ENCODE measurements around the gene NFKBIB.

The NFKBIB gene

DNA sequence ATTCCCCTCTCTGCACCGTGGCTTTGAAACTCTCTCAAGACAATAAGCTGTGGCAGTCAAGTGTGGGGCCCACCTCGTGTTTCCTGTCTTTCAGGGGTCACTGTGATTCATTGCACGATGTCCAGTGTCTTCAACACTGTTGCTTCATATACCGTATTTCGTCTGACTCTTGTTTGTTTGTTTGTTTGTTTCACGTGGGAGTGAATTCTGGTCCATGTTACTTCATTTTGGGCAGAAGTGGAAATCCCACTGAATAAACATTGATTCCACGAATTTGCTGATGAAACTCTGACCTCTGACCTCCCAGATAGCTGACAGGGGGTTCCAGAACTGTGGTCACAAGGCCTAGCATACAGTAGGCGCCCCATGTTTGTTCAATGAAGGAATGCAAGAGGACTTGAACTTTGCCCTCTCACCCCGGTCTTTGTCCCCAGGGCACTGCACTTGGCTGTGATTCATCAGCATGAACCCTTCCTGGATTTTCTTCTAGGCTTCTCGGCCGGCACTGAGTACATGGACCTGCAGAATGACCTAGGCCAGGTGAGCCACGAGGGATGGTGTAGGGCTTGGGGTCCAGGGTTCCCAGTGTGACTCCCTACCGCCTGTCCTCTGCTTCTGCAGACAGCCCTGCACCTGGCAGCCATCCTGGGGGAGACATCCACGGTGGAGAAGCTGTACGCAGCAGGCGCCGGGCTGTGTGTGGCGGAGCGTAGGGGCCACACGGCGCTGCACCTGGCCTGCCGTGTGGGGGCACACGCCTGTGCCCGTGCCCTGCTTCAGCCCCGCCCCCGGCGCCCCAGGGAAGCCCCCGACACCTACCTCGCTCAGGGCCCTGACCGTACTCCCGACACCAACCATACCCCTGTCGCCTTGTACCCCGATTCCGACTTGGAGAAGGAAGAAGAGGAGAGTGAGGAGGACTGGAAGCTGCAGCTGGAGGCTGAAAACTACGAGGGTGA is 5.1 kb downstream of the NFKBIB start:
- no peak for DNase-seq (ENCODE audit: low spot score)

DNA sequence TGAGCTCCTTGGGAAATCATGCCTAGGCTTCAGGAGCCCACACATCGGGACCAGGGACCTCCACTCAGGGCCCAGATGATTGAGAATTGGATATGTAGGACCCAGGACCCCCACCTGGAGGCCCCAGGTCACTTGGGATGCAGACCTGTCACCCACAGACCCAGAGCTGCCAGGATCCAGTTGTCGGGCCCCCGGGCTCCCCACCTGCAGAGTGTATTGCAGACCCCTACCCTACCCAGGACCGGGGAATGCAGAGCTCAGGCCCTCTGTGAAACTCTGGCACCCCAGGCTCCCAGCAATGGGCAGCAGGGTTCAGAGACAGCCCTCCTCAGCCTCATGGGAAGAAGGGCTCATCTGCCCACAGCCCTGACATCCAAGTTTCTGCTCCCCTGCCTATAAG is 5.9 kb downstream of the NFKBIB start:
- DNase-seq (ENCODE audit: low spot score), result no peak

DNA sequence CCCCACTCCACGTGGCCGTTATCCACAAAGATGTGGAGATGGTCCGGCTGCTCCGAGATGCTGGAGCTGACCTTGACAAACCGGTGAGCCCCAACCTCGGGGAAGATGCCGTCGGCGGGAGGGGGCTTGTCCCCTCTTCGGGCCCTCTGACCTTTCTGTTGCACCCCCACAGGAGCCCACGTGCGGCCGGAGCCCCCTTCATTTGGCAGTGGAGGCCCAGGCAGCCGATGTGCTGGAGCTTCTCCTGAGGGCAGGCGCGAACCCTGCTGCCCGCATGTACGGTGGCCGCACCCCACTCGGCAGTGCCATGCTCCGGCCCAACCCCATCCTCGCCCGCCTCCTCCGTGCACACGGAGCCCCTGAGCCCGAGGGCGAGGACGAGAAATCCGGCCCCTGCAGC is 7.5 kb downstream of the NFKBIB start:
- DNase-seq (ENCODE audit: low spot score), result no peak

DNA sequence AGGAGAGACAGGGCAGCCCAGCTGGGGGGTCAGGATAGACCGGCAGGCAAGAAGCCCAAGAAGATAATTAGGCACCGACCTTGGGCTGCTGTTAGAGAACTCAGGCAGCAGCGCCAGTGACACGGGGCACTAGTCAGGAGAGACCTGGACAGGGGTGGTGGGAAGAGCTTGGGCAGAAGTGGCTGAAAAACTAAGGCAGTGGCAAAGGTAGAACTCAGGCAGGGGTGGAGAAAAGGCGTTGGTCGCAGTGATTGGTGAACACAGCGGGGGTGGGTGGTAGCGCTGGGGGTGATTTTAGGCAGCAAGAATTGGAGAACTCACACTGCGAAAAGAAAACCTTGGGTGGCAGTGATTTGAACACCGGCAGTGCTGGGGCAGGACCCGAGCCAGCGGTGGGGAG is 7.9 kb downstream of the NFKBIB start:
- no peak for DNase-seq (ENCODE audit: low spot score)

DNA sequence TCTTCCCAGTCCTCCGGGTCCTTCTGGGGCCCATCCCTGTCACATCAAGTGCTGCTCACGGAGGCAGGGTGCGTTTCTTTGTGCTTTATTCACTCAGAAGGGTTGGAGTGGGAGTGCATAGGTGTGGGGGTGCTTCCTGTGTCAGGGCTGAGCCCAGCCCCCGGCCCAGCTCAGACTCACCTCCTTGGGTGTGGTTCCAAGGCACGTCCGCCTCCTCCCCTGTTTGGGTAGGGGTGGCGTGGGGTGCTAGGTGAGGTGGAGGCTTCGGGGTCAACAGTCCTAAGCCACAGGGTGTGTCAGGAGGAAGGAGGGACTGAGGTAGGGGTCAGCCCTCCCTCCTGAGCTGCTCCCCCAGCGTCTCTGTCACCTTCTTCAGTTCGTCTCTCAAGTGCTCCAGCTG is 9.1 kb downstream of the NFKBIB start:
- DNase-seq (ENCODE audit: low spot score), result no peak

DNA sequence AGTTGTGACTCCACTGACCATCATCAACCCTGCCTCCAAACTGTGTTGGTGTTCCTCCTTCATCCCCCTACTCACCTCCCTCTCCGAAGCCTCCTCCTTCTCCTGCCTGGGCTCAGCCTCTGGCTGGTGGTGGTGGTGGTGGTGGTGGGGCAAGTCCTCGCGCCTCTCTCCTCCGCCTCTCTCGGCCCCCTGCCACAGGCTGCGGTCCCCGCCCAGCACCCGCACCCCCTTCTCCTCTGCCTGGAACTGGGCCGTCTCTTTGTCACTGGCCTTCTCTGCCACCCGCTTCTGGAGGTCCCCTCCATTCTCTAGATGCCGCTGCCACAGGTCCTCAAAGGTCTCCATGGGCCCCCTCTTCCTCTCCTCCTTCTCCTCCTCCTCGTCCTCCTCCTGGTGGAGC is 10.7 kb downstream of the NFKBIB start:
- no peak for DNase-seq (ENCODE audit: low spot score)

DNA sequence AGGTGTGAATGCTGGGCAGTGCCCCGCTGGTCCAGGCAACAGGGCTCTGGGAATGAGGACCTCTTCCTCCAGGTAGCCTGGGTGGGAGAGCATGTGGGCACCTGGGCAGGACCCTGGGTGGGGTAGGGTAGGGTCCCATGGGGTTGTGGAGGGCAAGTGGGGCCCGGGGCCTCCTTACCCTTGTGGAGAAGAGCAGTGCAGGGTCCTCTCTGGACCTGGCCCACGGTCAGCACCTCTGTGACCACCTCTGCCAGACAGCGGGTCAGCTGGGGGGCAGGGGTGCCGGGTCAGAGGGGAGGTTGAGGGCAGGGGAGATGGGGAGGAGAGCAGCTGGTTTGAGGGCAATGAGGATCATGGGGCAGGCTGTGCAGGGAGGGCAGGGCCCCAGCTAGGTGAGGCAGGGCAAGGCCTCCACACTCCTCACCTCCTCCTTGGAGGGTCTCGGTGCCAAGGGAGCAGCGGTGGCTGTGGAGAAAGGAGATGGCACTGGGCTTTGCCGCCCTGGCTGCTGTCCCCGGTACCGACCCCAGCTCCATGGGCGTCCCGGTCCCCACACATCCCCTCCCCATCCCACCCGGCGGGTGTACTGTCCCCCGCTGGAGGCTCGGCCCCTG is 11.7 kb downstream of the NFKBIB start:
- DNase-seq (ENCODE audit: low spot score), result no peak

DNA sequence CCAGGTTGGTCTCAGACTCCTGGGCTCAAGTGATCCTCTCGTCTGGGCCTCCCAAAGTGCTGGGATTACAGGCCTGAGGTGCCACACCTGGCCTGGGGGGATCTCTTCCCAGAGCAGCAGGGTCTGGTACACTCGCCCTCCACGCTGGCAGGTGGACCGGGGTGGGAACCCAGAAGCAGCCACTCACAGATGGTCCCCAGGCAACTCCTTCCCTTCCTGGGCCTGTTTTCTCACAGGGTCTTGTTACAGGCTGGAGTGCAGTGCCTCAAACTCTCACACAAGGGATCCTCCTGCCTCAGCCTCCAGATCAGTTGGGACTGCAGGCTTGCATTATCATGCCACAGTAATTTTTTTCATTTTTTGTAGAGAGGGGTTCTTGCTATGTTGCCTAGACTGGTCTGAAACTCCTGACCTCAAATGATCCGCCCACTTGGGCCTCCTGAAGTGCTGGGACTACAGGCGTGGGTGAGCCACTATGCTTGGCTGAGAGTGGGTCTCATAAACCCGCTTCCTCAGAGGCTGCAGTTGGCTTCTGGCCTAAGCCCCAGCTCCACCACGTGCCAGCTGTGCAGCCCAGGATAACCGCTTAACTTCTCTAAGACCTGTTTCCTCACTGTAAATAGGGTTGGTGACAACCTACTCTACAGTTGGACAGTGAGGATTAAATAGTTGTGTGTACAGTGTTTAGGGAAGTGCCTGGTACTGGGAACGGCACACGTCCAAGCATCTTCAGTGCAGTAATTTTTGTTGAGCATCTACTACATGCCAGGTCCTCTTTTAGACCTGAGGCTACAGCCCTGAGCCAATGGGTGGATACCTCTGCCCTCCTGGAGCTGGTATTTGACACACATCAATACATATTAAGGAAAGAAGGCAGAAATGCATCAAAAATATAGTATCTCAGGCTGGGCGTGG is 13.1 kb downstream of the NFKBIB start:
- no peak for DNase-seq (ENCODE audit: low spot score)

DNA sequence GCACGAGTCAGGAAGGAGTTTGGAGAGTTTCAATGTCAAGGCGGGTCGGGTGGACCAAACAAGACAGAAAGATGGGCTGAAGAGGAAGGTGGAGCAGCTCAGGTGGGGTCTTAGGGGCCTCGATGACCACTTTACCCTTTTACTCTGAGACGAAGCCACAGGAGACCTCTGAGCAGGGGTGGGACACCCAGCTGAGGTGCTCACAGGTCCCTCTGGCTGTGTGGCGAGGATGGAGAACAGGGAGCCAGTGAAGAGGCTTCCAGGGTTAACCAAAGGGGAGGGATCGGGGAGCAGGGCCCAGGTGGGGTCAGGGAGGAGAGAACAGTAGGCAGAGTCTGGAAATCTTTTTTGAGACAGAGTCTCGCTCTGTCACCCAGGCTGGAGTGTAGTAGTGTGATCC is 14.2 kb downstream of the NFKBIB start:
- DNase-seq (ENCODE audit: low spot score), result no peak

DNA sequence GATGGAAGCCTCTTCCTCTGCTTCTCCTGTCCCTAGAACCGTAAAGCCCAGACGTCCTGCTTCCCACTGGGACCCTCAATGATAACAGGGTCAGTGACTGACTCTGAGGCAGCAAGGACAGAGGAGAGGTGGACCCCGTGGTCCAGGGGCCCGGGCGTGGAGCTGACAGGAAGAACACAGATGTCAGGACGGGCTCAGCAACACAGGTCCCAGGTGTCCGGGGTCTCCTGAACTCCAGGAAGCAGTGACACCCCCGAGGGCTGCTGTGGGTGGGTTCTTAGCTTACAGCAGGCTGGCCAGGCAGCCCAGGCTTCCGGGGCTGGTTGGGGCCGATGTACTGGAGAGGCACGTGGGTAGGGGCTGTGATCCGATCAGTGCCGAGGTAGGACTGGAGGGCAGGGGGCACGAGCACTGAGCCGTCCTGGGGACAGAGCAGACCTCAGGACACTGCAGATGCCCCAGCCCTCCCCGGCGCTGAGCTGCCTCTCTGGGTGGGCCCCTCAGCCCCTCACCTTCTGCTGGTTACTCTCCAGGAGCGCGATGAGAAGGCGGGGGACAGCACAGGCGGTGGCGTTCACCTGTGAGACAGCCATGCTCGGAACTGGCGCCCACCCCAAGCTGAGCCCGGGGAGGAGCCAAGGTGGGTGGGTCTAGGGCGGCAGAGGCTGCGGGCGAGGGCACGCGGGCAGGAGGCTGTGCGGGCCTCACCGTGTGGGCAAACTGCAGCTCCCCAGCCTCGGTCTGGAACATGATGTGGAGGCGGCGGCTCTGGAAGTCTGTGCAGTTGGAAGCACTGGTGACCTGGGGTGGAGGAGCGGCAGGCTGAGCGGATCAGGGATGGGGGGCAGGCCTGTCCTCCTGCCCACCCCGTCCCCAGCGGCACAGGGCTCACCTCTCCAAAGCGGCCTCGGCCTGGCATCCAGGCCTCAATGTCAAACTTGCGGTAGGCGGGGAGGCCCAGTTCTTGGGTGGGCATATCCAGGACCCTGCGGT is 15.9 kb downstream of the NFKBIB start:
- no peak for DNase-seq (ENCODE audit: low spot score)

DNA sequence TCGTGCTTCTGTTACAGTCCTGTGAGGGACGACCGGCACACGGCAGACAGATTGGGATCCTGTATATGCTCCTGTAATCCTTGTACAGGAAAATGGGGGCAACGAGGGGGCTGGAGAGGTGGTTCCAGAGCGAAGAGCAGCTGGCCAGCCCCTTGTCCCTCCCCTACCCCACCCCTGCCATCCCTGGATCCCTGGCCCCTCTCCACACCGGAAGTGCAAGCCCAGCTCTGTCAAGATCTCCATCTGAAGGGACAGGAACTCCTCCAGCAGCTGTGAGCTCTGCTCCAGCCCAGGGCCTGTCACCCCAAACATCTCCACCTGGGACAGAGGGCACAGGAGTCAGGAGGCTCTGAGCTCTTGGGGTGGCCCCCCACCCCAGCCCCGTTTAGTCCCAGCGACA is 17.7 kb downstream of the NFKBIB start:
- no peak for DNase-seq (ENCODE audit: low spot score)

DNA sequence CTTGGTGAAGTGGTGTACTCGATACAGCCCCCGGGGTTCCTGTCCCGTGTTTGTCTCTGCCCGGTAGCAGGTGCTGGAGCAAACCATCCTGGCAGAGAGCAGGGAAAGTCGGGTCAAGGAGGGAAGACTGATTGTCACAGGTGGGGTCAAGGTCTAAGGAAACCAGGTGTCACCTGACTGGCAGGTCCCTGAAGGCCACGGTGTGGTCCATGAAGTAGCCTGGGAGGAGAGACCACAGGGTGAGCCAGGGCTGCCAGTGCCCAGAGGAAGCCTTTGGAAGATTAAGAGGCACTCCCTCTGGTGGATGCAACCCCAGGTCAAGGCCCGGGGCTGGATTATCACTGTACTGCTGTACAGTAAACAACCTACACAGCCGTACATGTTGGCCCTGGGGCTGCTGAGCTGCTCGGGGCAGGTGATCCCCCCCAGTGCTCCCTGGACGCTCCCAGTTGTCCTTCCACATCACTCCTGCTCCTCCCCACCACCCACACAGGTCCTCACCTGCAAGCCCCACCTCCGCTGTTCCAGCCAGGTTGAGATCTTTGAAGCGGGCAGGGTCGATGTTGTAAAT is 18.2 kb downstream of the NFKBIB start:
- no peak for DNase-seq (ENCODE audit: low spot score)

DNA sequence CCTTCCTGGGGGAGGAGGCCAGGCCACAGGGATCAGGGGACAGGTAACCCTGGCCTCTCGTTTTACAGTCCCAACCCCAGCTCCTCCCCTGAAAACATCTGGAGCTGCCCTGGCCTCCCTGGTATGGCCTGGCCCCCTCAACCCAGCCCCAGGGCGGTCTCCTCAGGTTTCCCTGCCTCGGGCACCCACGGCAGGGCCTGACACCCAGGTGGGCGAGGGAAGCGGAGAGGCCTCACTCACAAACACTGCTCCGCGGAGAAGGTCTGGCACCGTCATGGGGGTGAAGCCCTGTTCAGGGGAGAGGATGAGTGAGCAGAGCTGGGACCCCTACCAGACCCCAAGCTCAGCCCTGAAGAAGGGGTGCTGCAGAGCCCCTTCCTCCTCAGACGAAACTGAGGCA is 18.8 kb downstream of the NFKBIB start:
- no peak for DNase-seq (ENCODE audit: low spot score)

DNA sequence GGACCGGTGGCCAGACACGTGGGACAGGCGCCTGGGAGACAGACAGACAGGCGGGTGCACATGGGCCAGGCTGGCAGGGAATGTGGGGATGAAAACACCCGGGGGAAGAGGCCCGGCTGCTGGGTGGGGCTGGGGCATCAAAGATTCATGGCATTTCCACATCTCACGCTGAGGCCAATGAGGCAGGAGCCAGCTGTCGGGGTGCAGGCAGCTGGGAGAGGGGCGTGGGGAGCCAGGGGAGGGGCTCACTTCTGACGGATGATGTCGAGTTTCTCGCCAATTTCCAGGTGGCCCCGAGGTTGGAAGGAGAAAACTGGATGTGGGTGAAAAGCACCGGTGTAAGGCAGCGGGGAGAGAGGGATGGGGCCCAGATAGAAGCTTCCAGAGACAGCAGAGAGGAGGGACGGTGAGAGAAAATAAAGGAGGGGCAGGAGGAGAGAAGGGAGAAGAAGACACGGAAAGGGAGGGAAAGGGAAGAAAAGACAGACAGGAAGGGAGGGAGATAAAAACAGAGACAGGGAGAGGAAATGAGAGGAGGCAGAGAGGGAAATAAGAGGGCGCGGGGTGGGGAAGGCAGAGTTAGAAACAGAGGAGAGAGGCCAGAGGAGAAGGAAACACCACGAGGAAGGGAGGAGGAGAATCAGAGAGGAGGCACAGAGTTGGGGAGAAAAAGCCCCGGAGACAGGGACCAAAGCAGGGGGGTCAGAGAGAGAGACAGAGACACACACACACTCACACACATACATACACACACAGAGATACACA is 20.2 kb downstream of the NFKBIB start:
- DNase-seq (ENCODE audit: low spot score), result no peak

DNA sequence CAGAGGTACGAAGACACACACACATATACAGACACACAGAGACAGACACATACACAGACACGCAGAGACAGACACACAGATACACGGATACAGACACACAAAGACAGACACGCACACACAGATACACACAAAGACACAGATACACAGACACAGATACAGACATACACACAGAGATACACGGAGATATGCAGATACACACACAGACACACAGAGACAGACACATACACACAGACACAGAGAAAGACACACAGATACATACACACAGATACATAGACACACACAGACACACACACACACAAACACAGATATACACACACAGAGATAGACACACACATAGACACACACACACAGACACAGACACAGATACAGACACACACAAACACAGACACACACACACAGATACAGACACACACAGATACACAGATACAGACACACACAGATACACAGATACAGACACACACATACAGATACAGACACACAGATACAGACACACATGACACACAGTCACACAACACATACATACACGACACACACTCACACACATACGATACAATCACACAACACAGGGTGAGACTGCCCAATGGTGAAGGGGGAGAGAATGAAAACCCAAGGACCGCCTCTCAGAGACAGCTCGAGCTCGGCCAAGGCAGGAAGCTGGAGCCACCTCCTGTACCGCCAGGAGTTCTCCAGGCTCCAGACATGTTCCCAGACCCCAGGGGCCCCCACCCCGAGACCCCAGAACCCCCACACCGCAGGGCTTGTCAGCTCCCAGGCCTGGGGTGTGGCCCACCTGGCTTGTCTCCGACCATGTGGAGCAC is 21.0 kb downstream of the NFKBIB start:
- DNase-seq (ENCODE audit: low spot score), result no peak

DNA sequence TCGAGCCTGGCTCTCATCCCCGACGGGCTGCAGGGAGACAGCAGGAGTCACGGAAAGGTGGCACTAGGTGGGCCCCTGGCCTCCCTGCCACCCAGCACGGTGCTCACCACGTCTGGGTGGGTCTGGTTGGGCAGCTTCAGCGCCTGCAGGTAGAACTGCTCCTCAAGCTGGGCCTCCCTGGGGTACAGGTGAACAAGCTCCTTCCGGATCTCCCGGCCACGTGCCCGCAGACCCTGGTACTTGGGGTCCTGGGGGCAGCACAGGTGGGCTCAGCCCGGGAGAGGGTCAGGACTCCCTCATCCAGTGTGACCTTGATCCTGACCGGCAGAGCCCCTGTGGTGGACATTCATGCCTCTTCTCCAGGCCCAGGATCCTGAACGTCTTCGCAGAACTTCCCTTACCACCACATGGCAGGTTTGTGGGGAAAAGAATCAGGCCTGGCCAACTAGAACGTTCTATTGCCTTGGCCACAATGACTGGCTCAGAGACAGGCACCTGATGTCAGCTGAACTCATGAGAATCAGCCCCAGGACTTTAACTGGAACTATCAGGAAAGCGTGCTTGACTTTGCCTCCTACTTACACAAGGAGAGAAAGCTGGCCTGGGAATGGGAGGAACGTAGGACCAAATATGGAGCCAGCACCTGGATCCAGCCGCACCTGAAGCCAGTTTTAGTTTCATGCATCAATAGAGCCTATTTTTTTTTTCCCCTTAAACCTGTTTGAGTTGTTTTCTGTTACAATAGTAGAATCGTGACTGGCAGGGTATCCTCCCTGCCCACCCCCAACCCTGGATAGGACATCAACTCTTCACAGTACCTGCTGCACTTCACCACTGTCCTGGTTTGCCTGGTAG is 21.9 kb downstream of the NFKBIB start:
- no peak for DNase-seq (ENCODE audit: low spot score)

DNA sequence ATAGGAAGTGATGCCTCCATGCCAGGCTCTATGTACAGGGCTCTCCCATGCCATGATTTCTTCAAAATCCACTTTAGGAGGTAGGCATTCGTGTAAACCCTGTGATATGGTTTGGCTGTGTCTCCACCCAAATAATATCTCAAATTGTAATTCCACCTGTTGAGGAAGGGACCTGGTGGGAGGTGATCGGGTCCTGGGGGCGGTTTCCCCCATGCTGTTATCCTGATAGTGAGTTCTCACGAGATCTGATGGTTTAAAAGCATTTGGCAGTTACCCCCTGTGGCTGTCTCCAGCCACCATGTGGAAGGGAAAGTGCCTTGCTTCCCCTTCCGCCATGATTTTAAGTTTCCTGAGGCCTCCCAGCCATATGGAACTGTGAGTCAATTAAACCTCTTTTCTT is 22.7 kb downstream of the NFKBIB start:
- DNase-seq (ENCODE audit: low spot score), result no peak

DNA sequence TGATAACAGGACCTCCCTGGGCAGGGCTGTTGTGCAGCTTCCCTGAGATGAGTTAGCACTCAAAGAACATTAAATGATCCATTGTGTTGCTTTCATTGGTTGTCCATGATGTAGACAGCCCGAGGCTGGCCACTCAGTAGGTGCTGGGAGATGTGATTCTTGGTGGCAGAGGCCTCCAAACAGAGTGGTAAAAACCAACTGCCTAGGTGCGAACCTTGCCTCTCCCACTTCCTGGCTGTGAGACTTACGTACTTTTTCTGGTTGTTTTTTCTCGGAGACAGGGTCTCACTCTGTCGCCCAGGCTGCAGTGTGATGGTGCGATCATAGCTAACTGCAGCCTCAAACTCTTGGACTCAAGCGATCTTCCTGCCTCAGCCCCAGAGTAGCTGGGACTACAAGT is 24.6 kb downstream of the NFKBIB start:
- DNase-seq (ENCODE audit: low spot score), result no peak

All from AG20443 (cell line).